ENCODE data around the gene APOO. TPM values are rescaled to one million over a fixed set of nuclear protein-coding genes. Genes with fewer than 3 reads are reported as not detected.

The APOO gene
- polyA plus RNA-seq, 2 of the 4 experiments (the other 2 are of a cell fraction): 33.5 to 59.4 TPM

DNA sequence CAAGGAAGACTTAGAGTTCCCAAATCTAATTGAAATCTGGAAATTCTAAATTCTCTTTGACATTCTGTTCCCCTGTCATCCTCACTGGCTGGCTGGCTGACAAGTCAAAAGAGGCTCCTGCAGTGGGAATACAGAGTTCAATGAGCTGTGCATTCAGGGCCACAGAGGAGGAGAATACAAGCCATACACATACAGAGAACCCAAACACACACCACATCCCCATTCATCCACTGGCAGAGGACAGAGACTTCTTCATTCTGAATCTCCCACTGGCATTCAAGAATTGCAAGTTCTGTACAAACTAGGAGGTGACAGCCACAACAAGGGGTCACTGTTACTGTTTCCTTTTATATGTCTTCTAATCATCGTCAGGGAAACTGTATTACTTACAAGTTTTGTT, 75.0 kb downstream of the APOO start:
- H3K4me2 ChIP-seq: no peak overlapping the region
- ChIA-PET CTCF (no interaction called here), POLR2A (no interaction called here)
- WGBS (ENCODE audit: missing lambda C conversion rate): 88% methylated on average over 1 of the region's 1 CpG
- no peak overlapping the region for H3K4me3 ChIP-seq
- 0 out of 6 replicates have a peak overlapping the region, but pooled peaks of 1 of the 2 experiments have one; percentile 23 for H3K27ac ChIP-seq
- ATAC-seq (no peak), FAIRE-seq (no peak), DNase-seq (ENCODE audit: low read depth in 1 of 2, low spot score in 1 of 2) (no peak)
- H3K9me3 ChIP-seq: no peaks in the 10 kb centered on the region
- H3K4me1 ChIP-seq: no peaks in the 10 kb centered on the region
- no peak for TF ChIP-seq POLR2A (IDR thresholded peaks at IDR 0.05; ENCODE audit: low read length)
- TF ChIP-seq KDM5A (IDR thresholded peaks at IDR 0.05): no peak
- no peak for TF ChIP-seq GATA3 (IDR thresholded peaks at IDR 0.05; ENCODE audit: borderline replicate concordance)
- no peak for TF ChIP-seq TP53 (CRISPR knock-in tag; IDR thresholded peaks at IDR 0.05)
- TF ChIP-seq MAFK (IDR thresholded peaks at IDR 0.05; ENCODE audit: partially characterized antibody): no peak
- TF ChIP-seq NR3C1 (IDR thresholded peaks at IDR 0.05): no peak
- no peak for TF ChIP-seq ZNF302 (CRISPR knock-in tag; IDR thresholded peaks at IDR 0.05)
- TF ChIP-seq, protein P1, sequence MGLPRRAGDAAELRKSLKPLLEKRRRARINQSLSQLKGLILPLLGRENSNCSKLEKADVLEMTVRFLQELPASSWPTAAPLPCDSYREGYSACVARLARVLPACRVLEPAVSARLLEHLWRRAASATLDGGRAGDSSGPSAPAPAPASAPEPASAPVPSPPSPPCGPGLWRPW (IDR thresholded peaks at IDR 0.05): no peak
- TF ChIP-seq NFE2L2 (conservative IDR thresholded peaks at IDR 0.05; ENCODE audit: low read length): no peak
- no peak for TF ChIP-seq EHF (CRISPR knock-in tag; IDR thresholded peaks at IDR 0.05)
- TF ChIP-seq CEBPB (IDR thresholded peaks at IDR 0.05): no peak
- no peak for TF ChIP-seq PHF8 (IDR thresholded peaks at IDR 0.05; ENCODE audit: borderline replicate concordance, low read depth)
- no peak for TF ChIP-seq HEYL (CRISPR knock-in tag; IDR thresholded peaks at IDR 0.05)
- TF ChIP-seq ESRRA (IDR thresholded peaks at IDR 0.05; ENCODE audit: borderline replicate concordance, low read length): no peak

DNA sequence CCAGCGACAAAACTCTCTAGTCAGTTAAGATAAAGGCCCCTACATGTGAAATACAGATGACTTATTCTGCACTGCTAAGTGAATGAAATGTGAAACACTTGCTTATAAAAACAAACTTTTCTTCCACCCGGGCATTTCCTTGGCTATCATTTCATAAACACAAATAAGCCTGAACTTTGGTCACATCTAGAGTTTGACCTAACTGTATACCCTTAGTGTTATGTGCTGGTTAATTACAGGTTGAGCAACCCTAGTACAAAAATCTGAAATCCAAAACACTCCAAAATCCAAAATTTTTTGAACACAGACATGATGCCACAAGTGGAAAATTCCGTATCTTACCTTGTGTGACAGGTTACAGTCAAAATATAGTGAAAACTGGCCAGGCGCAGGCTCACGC, 78.9 kb downstream of the APOO start:
- ATAC-seq (no peak), FAIRE-seq (peak; percentile 78), DNase-seq (ENCODE audit: low read depth in 1 of 2, low spot score in 1 of 2) (no peak)
- TF ChIP-seq RFX5 (IDR thresholded peaks at IDR 0.05): no peak
- TF ChIP-seq, protein P2, sequence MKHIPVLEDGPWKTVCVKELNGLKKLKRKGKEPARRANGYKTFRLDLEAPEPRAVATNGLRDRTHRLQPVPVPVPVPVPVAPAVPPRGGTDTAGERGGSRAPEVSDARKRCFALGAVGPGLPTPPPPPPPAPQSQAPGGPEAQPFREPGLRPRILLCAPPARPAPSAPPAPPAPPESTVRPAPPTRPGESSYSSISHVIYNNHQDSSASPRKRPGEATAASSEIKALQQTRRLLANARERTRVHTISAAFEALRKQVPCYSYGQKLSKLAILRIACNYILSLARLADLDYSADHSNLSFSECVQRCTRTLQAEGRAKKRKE (CRISPR knock-in tag; IDR thresholded peaks at IDR 0.05; ENCODE audit: low read depth): no peak
- no peak for TF ChIP-seq ZFP36 (IDR thresholded peaks at IDR 0.05; ENCODE audit: borderline replicate concordance, partially characterized antibody)
- TF ChIP-seq FOSL2 (IDR thresholded peaks at IDR 0.05): no peak
- no peak for TF ChIP-seq FOSL2 (CRISPR knock-in tag; IDR thresholded peaks at IDR 0.05)
- TF ChIP-seq NPAS2 (CRISPR knock-in tag; IDR thresholded peaks at IDR 0.05; ENCODE audit: borderline replicate concordance): no peak
- TF ChIP-seq RCOR1 (IDR thresholded peaks at IDR 0.05; ENCODE audit: low read depth, low read length): no peak
- TF ChIP-seq, protein P3, sequence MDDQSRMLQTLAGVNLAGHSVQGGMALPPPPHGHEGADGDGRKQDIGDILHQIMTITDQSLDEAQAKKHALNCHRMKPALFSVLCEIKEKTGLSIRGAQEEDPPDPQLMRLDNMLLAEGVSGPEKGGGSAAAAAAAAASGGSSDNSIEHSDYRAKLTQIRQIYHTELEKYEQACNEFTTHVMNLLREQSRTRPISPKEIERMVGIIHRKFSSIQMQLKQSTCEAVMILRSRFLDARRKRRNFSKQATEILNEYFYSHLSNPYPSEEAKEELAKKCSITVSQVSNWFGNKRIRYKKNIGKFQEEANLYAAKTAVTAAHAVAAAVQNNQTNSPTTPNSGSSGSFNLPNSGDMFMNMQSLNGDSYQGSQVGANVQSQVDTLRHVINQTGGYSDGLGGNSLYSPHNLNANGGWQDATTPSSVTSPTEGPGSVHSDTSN (IDR thresholded peaks at IDR 0.05): no peak
- TF ChIP-seq, protein P4, sequence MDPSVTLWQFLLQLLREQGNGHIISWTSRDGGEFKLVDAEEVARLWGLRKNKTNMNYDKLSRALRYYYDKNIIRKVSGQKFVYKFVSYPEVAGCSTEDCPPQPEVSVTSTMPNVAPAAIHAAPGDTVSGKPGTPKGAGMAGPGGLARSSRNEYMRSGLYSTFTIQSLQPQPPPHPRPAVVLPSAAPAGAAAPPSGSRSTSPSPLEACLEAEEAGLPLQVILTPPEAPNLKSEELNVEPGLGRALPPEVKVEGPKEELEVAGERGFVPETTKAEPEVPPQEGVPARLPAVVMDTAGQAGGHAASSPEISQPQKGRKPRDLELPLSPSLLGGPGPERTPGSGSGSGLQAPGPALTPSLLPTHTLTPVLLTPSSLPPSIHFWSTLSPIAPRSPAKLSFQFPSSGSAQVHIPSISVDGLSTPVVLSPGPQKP (IDR thresholded peaks at IDR 0.05; ENCODE audit: low read depth, low read length): no peak
- TF ChIP-seq BHLHE40 (IDR thresholded peaks at IDR 0.05; ENCODE audit: low read depth, low read length): no peak
- TF ChIP-seq ZNF302 (CRISPR knock-in tag; IDR thresholded peaks at IDR 0.05): no peak
- no peaks in the 10 kb centered on the region; the same call in 2 of the 3 replicates for H3K4me1 ChIP-seq
- CTCF ChIA-PET: interaction anchor here (1.7 kb wide), 1 partner anchor 73 kb away, joined by 5 read pairs; no protein-coding TSS in a partner anchor
- no peak overlapping the region for H3K4me3 ChIP-seq
- WGBS (ENCODE audit: missing lambda C conversion rate): 81% methylated on average over 5 of the region's 5 CpGs
- peak overlapping the region in 1 of 2 experiments; percentile 39; a peak in 1 of 6 replicates for H3K27ac ChIP-seq
- POLR2A ChIA-PET: no interaction called here
- no peak overlapping the region for H3K4me2 ChIP-seq
- no peaks in the 10 kb centered on the region for H3K9me3 ChIP-seq

DNA sequence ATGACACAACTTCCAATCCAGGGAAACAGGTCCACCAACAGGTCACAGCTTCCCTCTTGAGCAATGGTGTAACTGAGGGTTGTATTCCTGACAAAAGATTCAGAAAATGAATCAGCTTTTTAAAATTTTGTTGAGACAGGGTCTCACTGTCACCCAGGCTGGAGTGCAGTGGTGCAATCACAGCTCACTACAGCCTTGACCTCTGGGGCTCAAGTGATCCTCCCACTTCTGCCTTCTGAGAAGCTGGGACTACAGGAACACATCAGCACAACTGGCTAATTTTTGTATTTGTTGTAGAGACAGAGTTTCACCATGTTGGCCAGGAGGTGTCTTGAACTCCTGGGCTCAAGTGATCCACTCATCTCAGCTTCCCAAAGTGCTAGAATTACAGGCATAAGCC, 81.1 kb downstream of the APOO start:
- FAIRE-seq (no peak), DNase-seq (ENCODE audit: low read depth in 1 of 2, low spot score in 1 of 2) (no peak), ATAC-seq (no peak)
- Histone ChIP-seq H3K27ac (peak overlapping the region in 1 of 2 experiments; percentile 64; a peak in 3 of 6 replicates), H3K4me3 (no peak overlapping the region), H3K4me2 (no peak overlapping the region), H3K9me3 (no peaks in the 10 kb centered on the region), H3K4me1 (peaks cover 20% of the 10 kb centered on the region)
- no peak for TF ChIP-seq MYC (IDR thresholded peaks at IDR 0.05; ENCODE audit: borderline replicate concordance, low read length)
- POLR2A ChIA-PET: interaction anchor here (0.7 kb wide), 1 partner anchor 44 kb away, joined by 3 read pairs; the partner anchor contains the start of gene SAT1
- CTCF ChIA-PET: no interaction called here
